IMR-90 (cell line): ENCODE measurements around the gene AFAP1L1. TPM values are rescaled to one million over a fixed set of nuclear protein-coding genes. Genes with fewer than 3 reads are reported as not detected.

Source experiments
- ATAC-seq: fragments of 200-7000 bp; cut with Tn5 transposase; 2 replicates; pipeline ENCODE4 v1.9.1; 2020; ENCODE audit warnings: low read depth, mild to moderate bottlenecking, moderate library complexity
- BruUV-seq: library from RNA; stranded (reverse); fragments of 400-500 nt; replicated peaks from 2 replicates; lab custom pipeline; 2021; lab: Mats Ljungman, UMichigan
- CTCF ChIA-PET: fragments of 300-600 bp; formaldehyde crosslinking; extraction: SDS; loops from one replicate; lab custom pipeline; 2021; ENCODE audit warnings: antibody characterized with exemption; lab: Yijun Ruan, JAX
- POLR2A ChIA-PET: fragments of 300-600 bp; sonication (Branson Sonifier 250); formaldehyde crosslinking; loops from one replicate; lab custom pipeline; 2022; ENCODE audit warnings: antibody characterized with exemption; ENCODE audit not compliant: unreplicated experiment; lab: Charles Lee
- DNase-seq: peaks from one replicate; pipeline ENCODE4 v3.0.0; 2013
- H2AFZ ChIP-seq: replicated peaks from 2 replicates; pipeline ENCODE3; 2013; ENCODE audit warnings: low read length, mild to moderate bottlenecking; ENCODE audit not compliant: poor library complexity
- H2AK5ac ChIP-seq: 2 replicates; pipeline ENCODE4 v1.6.1; 2013; ENCODE audit warnings: low read depth, low read length, inconsistent platforms
- H2AK9ac ChIP-seq: replicated peaks from 2 replicates; pipeline ENCODE3; 2013; ENCODE audit warnings: mild to moderate bottlenecking, low read depth, low read length, moderate library complexity; ENCODE audit not compliant: poor library complexity
- H2BK120ac ChIP-seq: 2 replicates; pipeline ENCODE4 v1.6.1; 2013; ENCODE audit warnings: low read depth, low read length, inconsistent platforms
- H2BK15ac ChIP-seq: 3 replicates; pipeline ENCODE4 v1.6.1; 2013; ENCODE audit warnings: low read depth, low read length, inconsistent platforms
- H2BK20ac ChIP-seq: 2 replicates; pipeline ENCODE4 v1.6.1; 2013; ENCODE audit warnings: low read depth, mild to moderate bottlenecking, inconsistent platforms, low read length, moderate library complexity
- H2BK5ac ChIP-seq: 2 replicates; pipeline ENCODE4 v1.6.1; 2013; ENCODE audit warnings: mild to moderate bottlenecking, low read depth, low read length, inconsistent platforms; ENCODE audit not compliant: poor library complexity, severe bottlenecking
- H3K14ac ChIP-seq: replicated peaks from 2 replicates; pipeline ENCODE4 v1.6.1; 2013; ENCODE audit warnings: low read depth, low read length, inconsistent platforms
- H3K18ac ChIP-seq: 2 replicates; pipeline ENCODE4 v1.6.1; 2013; ENCODE audit warnings: low read depth, low read length, control low read depth
- H3K23ac ChIP-seq: 2 replicates; pipeline ENCODE4 v1.6.1; 2013; ENCODE audit warnings: low read depth, low read length, inconsistent platforms
- H3K27ac ChIP-seq: 2 replicates; pipeline ENCODE4 v1.5.1; 2013; ENCODE audit warnings: mild to moderate bottlenecking, control low read depth, low read length; ENCODE audit not compliant: insufficient read depth
- H3K27me3 ChIP-seq: 2 replicates; pipeline ENCODE4 v1.6.1; 2013; ENCODE audit warnings: low read length; ENCODE audit not compliant: control insufficient read depth, insufficient read depth
- H3K36me3 ChIP-seq: 2 replicates; pipeline ENCODE4 v1.6.1; 2013; ENCODE audit warnings: low read length, mixed read lengths; ENCODE audit not compliant: control insufficient read depth, insufficient read depth
- H3K4ac ChIP-seq: 2 replicates; pipeline ENCODE4 v1.6.1; 2013; ENCODE audit warnings: low read depth, low read length, inconsistent platforms
- H3K4me1 ChIP-seq: 2 replicates; pipeline ENCODE4 v1.6.1; 2013; ENCODE audit warnings: low read length, mixed read lengths; ENCODE audit not compliant: control insufficient read depth, insufficient read depth
- H3K4me2 ChIP-seq: 2 replicates; pipeline ENCODE4 v1.6.1; 2013; ENCODE audit warnings: low read depth, mild to moderate bottlenecking, control low read depth, low read length, moderate library complexity
- H3K4me3 ChIP-seq: 2 replicates; pipeline ENCODE4 v1.5.1; 2013; ENCODE audit warnings: low read depth, mild to moderate bottlenecking, control low read depth, low read length, moderate library complexity; ENCODE audit not compliant: insufficient read depth
- H3K56ac ChIP-seq: 2 replicates; pipeline ENCODE4 v1.6.1; 2013; ENCODE audit warnings: low read length, inconsistent platforms; ENCODE audit not compliant: insufficient read depth; ENCODE audit errors: extremely low read depth
- H3K79me1 ChIP-seq, 2 experiments: 2 replicates each; pipeline ENCODE4 v1.6.1; 2013; ENCODE audit warnings: low read length in 2 of 2, inconsistent platforms in 1 of 2, low read depth in 1 of 2
- H3K9ac ChIP-seq: 2 replicates; pipeline ENCODE4 v1.6.1; 2013; ENCODE audit warnings: low read depth, low read length, control low read depth
- H3K9me1 ChIP-seq: 2 replicates; pipeline ENCODE4 v1.6.1; 2013; ENCODE audit warnings: low read length, inconsistent platforms; ENCODE audit not compliant: insufficient read depth
- H3K9me3 ChIP-seq: 2 replicates; pipeline ENCODE4 v1.6.1; 2013; ENCODE audit warnings: low read length; ENCODE audit not compliant: control insufficient read depth, insufficient read depth
- H4K20me1 ChIP-seq: 2 replicates; pipeline ENCODE4 v1.6.1; 2013; ENCODE audit warnings: low read length, inconsistent platforms; ENCODE audit not compliant: insufficient read depth
- H4K5ac ChIP-seq: 2 replicates; pipeline ENCODE4 v1.6.1; 2013; ENCODE audit warnings: mild to moderate bottlenecking, low read depth, low read length, control low read depth
- H4K8ac ChIP-seq, 2 experiments: 2 replicates each; pipeline ENCODE4 v1.6.1; 2013; ENCODE audit warnings: low read depth in 2 of 2, low read length in 2 of 2, control low read depth in 1 of 2, inconsistent platforms in 1 of 2
- H4K91ac ChIP-seq: 2 replicates; pipeline ENCODE4 v1.6.1; 2013; ENCODE audit warnings: low read depth, low read length, inconsistent platforms; ENCODE audit not compliant: insufficient read depth
- BHLHE40 ChIP-seq: fragments of 150-350 bp; IDR thresholded peaks from 2 replicates; pipeline ENCODE4 v1.6.1; 2016; ENCODE audit warnings: mild to moderate bottlenecking, low read depth, low read length
- CTCF ChIP-seq: conservative IDR thresholded peaks from 2 replicates; pipeline ENCODE4 v1.5.1; 2012; ENCODE audit warnings: mild to moderate bottlenecking, low read depth, low read length, improper control_type of control experiment
- ELK1 ChIP-seq: fragments of 150-350 bp; IDR thresholded peaks from 2 replicates; pipeline ENCODE4 v1.6.1; 2016; ENCODE audit warnings: low read depth, mild to moderate bottlenecking, low read length, moderate library complexity, borderline replicate concordance
- FOS ChIP-seq: fragments of 150-350 bp; IDR thresholded peaks from 2 replicates; pipeline ENCODE4 v1.6.1; 2016; ENCODE audit warnings: low read depth, low read length
- MAZ ChIP-seq: IDR thresholded peaks from 2 replicates; pipeline ENCODE4 v1.6.1; 2012; ENCODE audit warnings: low read depth, mild to moderate bottlenecking, low read length, improper control_type of control experiment, moderate library complexity, borderline replicate concordance
- MXI1 ChIP-seq: IDR thresholded peaks from 2 replicates; pipeline ENCODE4 v1.6.1; 2012; ENCODE audit warnings: low read depth, mild to moderate bottlenecking, low read length, moderate library complexity, borderline replicate concordance
- POLR2A ChIP-seq: IDR thresholded peaks from 2 replicates; pipeline ENCODE4 v1.6.1; 2012; ENCODE audit warnings: mild to moderate bottlenecking, low read depth, low read length
- RAD21 ChIP-seq: IDR thresholded peaks from 2 replicates; pipeline ENCODE4 v1.6.1; 2012; ENCODE audit warnings: low read length, improper control_type of control experiment
- RFX5 ChIP-seq: IDR thresholded peaks from 2 replicates; pipeline ENCODE4 v1.8.0; 2012; ENCODE audit warnings: low read depth, mild to moderate bottlenecking, low read length, moderate library complexity
- SMC3 ChIP-seq: fragments of 150-350 bp; IDR thresholded peaks from 2 replicates; pipeline ENCODE4 v1.6.1; 2016; ENCODE audit warnings: low read depth, mild to moderate bottlenecking, antibody characterized with exemption, low read length, moderate library complexity
- USF2 ChIP-seq: fragments of 150-350 bp; IDR thresholded peaks from 2 replicates; pipeline ENCODE4 v1.6.1; 2017; ENCODE audit warnings: mild to moderate bottlenecking, antibody characterized with exemption, low read length, low read depth
- WGBS, 2 experiments: methylation state at CpG; one replicate each; pipeline versions ENCODE4 v1.1.5 to v1.1.7; 2013; ENCODE audit warnings: missing lambda C conversion rate in 2 of 2; ENCODE audit not compliant: insufficient read length in 1 of 2; ENCODE audit errors: extremely low coverage in 2 of 2; 5-methylcytosine and 5-hydroxymethylcytosine counted together
- dilution Hi-C: fragments of 300-500 bp; cut with HindIII; formaldehyde crosslinking; loops from one replicate; pipeline ENCODE4 v1.14.3; 2018; ENCODE audit warnings: low sequenced_read_pairs; ENCODE audit not compliant: unreplicated experiment
- in situ Hi-C: fragments of 300-500 bp; cut with MboI; formaldehyde crosslinking; loops from 3 replicates; pipeline ENCODE4 v1.14.3; 2019; ENCODE audit warnings: low sequenced_read_pairs, inconsistent platforms, mixed read lengths
- intact Hi-C: fragments of 100-400 bp; cut with micrococcal nuclease; formaldehyde crosslinking; loops from 2 replicates; pipeline ENCODE4 v1.10.0; 2022
- polyA plus RNA-seq, 3 experiments: library from polyadenylated mRNA; depleted of rRNA; stranded (reverse); fragments of >200 nt; gene quantifications; 2 replicates each; pipeline ENCODE4 v1.2.3, GENCODE V29; 2012; ENCODE audit warnings: low replicate concordance in 1 of 3
- total RNA-seq: library from RNA; depleted of rRNA; stranded (reverse); fragments of >200 nt; gene quantifications from 2 replicates; pipeline ENCODE4 v1.2.3, GENCODE V29; 2012

Gene AFAP1L1
- total and polyA plus RNA-seq, 2 of the 4 experiments (the other 2 are of a cell fraction), result 3.3 to 5.7 TPM

- Histone ChIP-seq H2BK20ac (no peak overlapping the region; the same call in 1 of the 2 replicates), H4K8ac (no peak overlapping the region), H3K9me1 (peaks cover 13% of the 10 kb centered on the region), H2AK5ac (peak overlapping the region; percentile 37; the same call in 1 of the 2 replicates), H2BK120ac (peak overlapping the region; percentile 5; the same call in 1 of the 2 replicates), H2AK9ac (no peak overlapping the region), H4K5ac (no peak overlapping the region; the same call in 1 of the 2 replicates), H2AFZ (no peak overlapping the region), H4K91ac (no peak overlapping the region), H3K4ac (peak overlapping the region; percentile 21; the same call in 1 of the 2 replicates), H2BK5ac (peak overlapping the region; percentile 6), H3K4me1 (peaks cover 25% of the 10 kb centered on the region), H3K18ac (peak overlapping the region; percentile 38), H3K9me3 (peaks cover 2% of the 10 kb centered on the region), H3K4me3 (no peak overlapping the region), H3K27me3 (no peaks in the 10 kb centered on the region), H3K27ac (peak overlapping the region; percentile 36; the same call in 1 of the 2 replicates), H3K4me2 (no peak overlapping the region), H4K20me1 (no peaks in the 10 kb centered on the region; the same call in 1 of the 2 replicates), H3K79me1 (peaks cover 0 to 11% of the 10 kb centered on the region in 2 experiments; a peak in 1 of 4 replicates), H3K14ac (0 out of 2 replicates have a peak overlapping the region, but pooled peaks have one; percentile 2), H2BK15ac (0 out of 3 replicates have a peak overlapping the region, but pooled peaks have one; percentile 1), H3K9ac (no peak overlapping the region), H3K23ac (no peak overlapping the region), H3K56ac (no peak overlapping the region), H3K36me3 (no peaks in the 10 kb centered on the region)
- no peak for TF ChIP-seq RFX5
- TF ChIP-seq BHLHE40, result no peak
- no peak for TF ChIP-seq MXI1
- no peak for TF ChIP-seq FOS
- no peak for TF ChIP-seq RAD21
- no peak for TF ChIP-seq USF2
- TF ChIP-seq MAZ, result no peak
- TF ChIP-seq SMC3, result no peak
- no peak for TF ChIP-seq POLR2A
- TF ChIP-seq ELK1, result no peak
- no peak for TF ChIP-seq CTCF
- ATAC-seq (no peak), DNase-seq (no peak)
- ChIA-PET CTCF (interaction anchor here (1.4 kb wide), 1 partner anchor 47 kb away, joined by 8 read pairs; no protein-coding TSS in a partner anchor), POLR2A (no interaction called here)
- BruUV-seq, result no TSS peak
- intact Hi-C loops (no loop called here), in situ Hi-C loops (loop anchor here (5.0 kb wide), 1 partner anchor 44 kb away; no protein-coding TSS in a partner anchor), dilution Hi-C loops (no loop called here)
- 100% methylated on average over 1 of the region's 7 CpGs; no CpG with 5 or more reads in 1 of the 2 experiments for WGBS, 2 experiments
Observed at GRCh38 chr5:149388498-149389190, 117.0 kb downstream of the AFAP1L1 start.
